SK-N-MC (cell line): ENCODE measurements around the gene F3.

ENCODE experiments used
- EZH2 ChIP-seq: fragments of 200-600 bp; sonication (generic); IDR thresholded peaks from one replicate; pipeline ENCODE4 v1.6.1; 2017; ENCODE audit warnings: antibody characterized with exemption
- FOXP2 ChIP-seq: optimal IDR thresholded peaks from 2 replicates; pipeline ENCODE3; 2011; ENCODE audit warnings: mild to moderate bottlenecking, moderate library complexity; ENCODE audit not compliant: insufficient read depth; ENCODE audit errors: extremely low read length, control extremely low read depth
- POLR2AphosphoS5 ChIP-seq: IDR thresholded peaks from 2 replicates; pipeline ENCODE4 v1.6.1; 2012; ENCODE audit warnings: mild to moderate bottlenecking, low read depth, low read length, borderline replicate concordance

DNA sequence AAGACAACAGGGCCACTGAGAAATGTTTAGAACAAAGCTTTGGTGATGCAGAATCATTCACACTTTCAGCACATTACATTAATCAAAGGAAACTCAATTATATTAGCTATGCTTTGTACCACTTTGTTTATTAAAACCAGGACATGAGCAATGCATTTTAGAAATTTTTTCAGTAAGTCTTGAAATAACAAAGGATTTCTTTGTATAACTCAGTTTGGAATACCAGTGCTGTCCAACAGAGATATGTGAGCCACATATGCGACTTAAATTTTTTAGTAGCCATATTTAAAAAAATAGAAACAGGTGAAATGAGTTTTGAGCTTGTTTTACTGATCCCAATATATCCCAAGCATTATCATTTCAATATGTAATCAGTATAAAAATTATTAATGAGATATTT lies 18.8 kb upstream of the F3 start:
- TF ChIP-seq POLR2AphosphoS5: no peak
- TF ChIP-seq EZH2: no peak
- no peak for TF ChIP-seq FOXP2
